T-helper 1 cell treated with Interleukin-12 subunit alpha and Interleukin-12 subunit beta and Interleukin-4 antibody, amounts not matched to agents 30 μg/mL and 1 μg/mL, for 36 hours (primary cell): Measurements from ENCODE around the gene SYK.
"Not testable (repeated sequence)": the region's sequence is repeated elsewhere in the genome, so short reads cannot be mapped to it uniquely, and the experiment has no call there.

Source experiments
- H3K27ac Mint-ChIP-seq: one replicate; pipeline ENCODE4 v1.8.0; 2021; ENCODE audit warnings: mild to moderate bottlenecking, mixed read lengths
- H3K27me3 Mint-ChIP-seq: one replicate; pipeline ENCODE4 v1.8.0; 2021; ENCODE audit warnings: low read depth, mixed read lengths
- H3K36me3 Mint-ChIP-seq: one replicate; pipeline ENCODE4 v1.8.0; 2021; ENCODE audit warnings: low read depth, mixed read lengths
- H3K4me1 Mint-ChIP-seq: one replicate; pipeline ENCODE4 v1.8.0; 2021; ENCODE audit warnings: low read depth, mixed read lengths
- H3K4me3 Mint-ChIP-seq: one replicate; pipeline ENCODE4 v1.8.0; 2021; ENCODE audit warnings: mild to moderate bottlenecking, moderate library complexity, mixed read lengths
- H3K9me3 Mint-ChIP-seq: one replicate; pipeline ENCODE4 v1.8.0; 2021; ENCODE audit warnings: mixed read lengths

SYK gene

GRCh38 chr9:90783964-90784363, 17.7 kb upstream of the SYK start:
- Mint-ChIP-seq H3K36me3 (no peaks in the 10 kb centered on the region), H3K4me3 (no peak overlapping the region), H3K27me3 (peaks cover 20% of the 10 kb centered on the region), H3K27ac (no peak overlapping the region), H3K4me1 (no peaks in the 10 kb centered on the region), H3K9me3 (no peaks in the 10 kb centered on the region)

GRCh38 chr9:90787771-90788460, 13.7 kb upstream of the SYK start:
- Mint-ChIP-seq H3K36me3 (no peaks in the 10 kb centered on the region), H3K9me3 (no peaks in the 10 kb centered on the region), H3K27me3 (peaks cover 20% of the 10 kb centered on the region), H3K27ac (no peak overlapping the region), H3K4me3 (no peak overlapping the region), H3K4me1 (no peaks in the 10 kb centered on the region)

GRCh38 chr9:90788527-90788926, 13.1 kb upstream of the SYK start:
- not testable (repeated sequence) for H3K4me1 Mint-ChIP-seq, H3K27ac Mint-ChIP-seq, H3K36me3 Mint-ChIP-seq, H3K9me3 Mint-ChIP-seq, H3K4me3 Mint-ChIP-seq
- peaks cover 18% of the 10 kb centered on the region for H3K27me3 Mint-ChIP-seq

GRCh38 chr9:90789408-90789807, 12.2 kb upstream of the SYK start:
- peaks cover 16% of the 10 kb centered on the region for H3K27me3 Mint-ChIP-seq
- no peak overlapping the region for H3K27ac Mint-ChIP-seq
- H3K4me3 Mint-ChIP-seq = no peak overlapping the region
- H3K9me3 Mint-ChIP-seq = no peaks in the 10 kb centered on the region
- no peaks in the 10 kb centered on the region for H3K4me1 Mint-ChIP-seq
- H3K36me3 Mint-ChIP-seq = no peaks in the 10 kb centered on the region

- Mint-ChIP-seq H3K9me3 (no peaks in the 10 kb centered on the region), H3K4me1 (no peaks in the 10 kb centered on the region), H3K27ac (no peak overlapping the region), H3K36me3 (no peaks in the 10 kb centered on the region), H3K4me3 (no peak overlapping the region), H3K27me3 (peaks cover 16% of the 10 kb centered on the region)
These were observed 11.8 kb upstream of the SYK start for GRCh38 chr9:90789862-90790261.

GRCh38 chr9:90793024-90793423, 8.6 kb upstream of the SYK start:
- not testable (repeated sequence) for H3K9me3 Mint-ChIP-seq, H3K36me3 Mint-ChIP-seq
- H3K27me3 Mint-ChIP-seq = peaks cover 20% of the 10 kb centered on the region

GRCh38 chr9:90793729-90794128, 7.9 kb upstream of the SYK start:
- H3K27ac Mint-ChIP-seq = no peak overlapping the region
- H3K4me3 Mint-ChIP-seq = no peak overlapping the region
- H3K4me1 Mint-ChIP-seq = no peaks in the 10 kb centered on the region
- peaks cover 23% of the 10 kb centered on the region for H3K27me3 Mint-ChIP-seq
- H3K9me3 Mint-ChIP-seq = no peaks in the 10 kb centered on the region
- H3K36me3 Mint-ChIP-seq = no peaks in the 10 kb centered on the region

More at GRCh38 chr9:90793024-90793423, 8.6 kb upstream of the SYK start:
- H3K4me3 Mint-ChIP-seq, H3K4me1 Mint-ChIP-seq, H3K27ac Mint-ChIP-seq: not testable (repeated sequence)

GRCh38 chr9:90795084-90795483, 6.5 kb upstream of the SYK start:
- Mint-ChIP-seq H3K4me1 (no peaks in the 10 kb centered on the region), H3K9me3 (no peaks in the 10 kb centered on the region), H3K27ac (no peak overlapping the region), H3K4me3 (no peak overlapping the region), H3K36me3 (no peaks in the 10 kb centered on the region), H3K27me3 (peaks cover 36% of the 10 kb centered on the region)

GRCh38 chr9:90795871-90796317, 5.7 kb upstream of the SYK start:
- Mint-ChIP-seq H3K27me3 (peaks cover 44% of the 10 kb centered on the region), H3K9me3 (no peaks in the 10 kb centered on the region), H3K36me3 (no peaks in the 10 kb centered on the region), H3K4me3 (no peak overlapping the region), H3K4me1 (no peaks in the 10 kb centered on the region), H3K27ac (no peak overlapping the region)

GRCh38 chr9:90799271-90799852, 2.3 kb upstream of the SYK start:
- Mint-ChIP-seq H3K4me1 (peaks cover 5% of the 10 kb centered on the region), H3K9me3 (no peaks in the 10 kb centered on the region), H3K27ac (no peak overlapping the region), H3K36me3 (no peaks in the 10 kb centered on the region), H3K27me3 (peaks cover 76% of the 10 kb centered on the region), H3K4me3 (no peak overlapping the region)

- peaks cover 89% of the 10 kb centered on the region for H3K27me3 Mint-ChIP-seq
- H3K9me3 Mint-ChIP-seq = no peaks in the 10 kb centered on the region
- H3K4me1 Mint-ChIP-seq = peaks cover 5% of the 10 kb centered on the region
- H3K27ac Mint-ChIP-seq = no peak overlapping the region
- peak overlapping the region; percentile 44 for H3K4me3 Mint-ChIP-seq
- H3K36me3 Mint-ChIP-seq = no peaks in the 10 kb centered on the region
These were observed 329 bp downstream of the SYK start for GRCh38 chr9:90801973-90802322.

GRCh38 chr9:90802386-90802985, 867 bp downstream of the SYK start:
- no peaks in the 10 kb centered on the region for H3K9me3 Mint-ChIP-seq
- no peak overlapping the region for H3K27ac Mint-ChIP-seq
- no peaks in the 10 kb centered on the region for H3K36me3 Mint-ChIP-seq
- H3K27me3 Mint-ChIP-seq = peaks cover 91% of the 10 kb centered on the region
- peak overlapping the region; percentile 44 for H3K4me3 Mint-ChIP-seq
- peaks cover 5% of the 10 kb centered on the region for H3K4me1 Mint-ChIP-seq

GRCh38 chr9:90803860-90804593, 2.4 kb downstream of the SYK start:
- peaks cover 5% of the 10 kb centered on the region for H3K4me1 Mint-ChIP-seq
- H3K36me3 Mint-ChIP-seq = no peaks in the 10 kb centered on the region
- H3K27ac Mint-ChIP-seq = no peak overlapping the region
- no peaks in the 10 kb centered on the region for H3K9me3 Mint-ChIP-seq
- H3K4me3 Mint-ChIP-seq = no peak overlapping the region
- H3K27me3 Mint-ChIP-seq = peaks cover 95% of the 10 kb centered on the region

- Mint-ChIP-seq H3K4me3 (no peak overlapping the region), H3K27me3 (peaks cover 95% of the 10 kb centered on the region), H3K27ac (no peak overlapping the region), H3K4me1 (peaks cover 5% of the 10 kb centered on the region), H3K9me3 (no peaks in the 10 kb centered on the region), H3K36me3 (no peaks in the 10 kb centered on the region)
These were observed 3.7 kb downstream of the SYK start for GRCh38 chr9:90805006-90805996.
